GM21367 (cell line): Measurements from ENCODE around the gene ERC2.

Source experiments
- ATAC-seq: cut with Tn5 transposase; IDR thresholded peaks from one replicate; pipeline ENCODE4 v1.9.1; 2021; ENCODE audit not compliant: unreplicated experiment

ERC2 gene

DNA sequence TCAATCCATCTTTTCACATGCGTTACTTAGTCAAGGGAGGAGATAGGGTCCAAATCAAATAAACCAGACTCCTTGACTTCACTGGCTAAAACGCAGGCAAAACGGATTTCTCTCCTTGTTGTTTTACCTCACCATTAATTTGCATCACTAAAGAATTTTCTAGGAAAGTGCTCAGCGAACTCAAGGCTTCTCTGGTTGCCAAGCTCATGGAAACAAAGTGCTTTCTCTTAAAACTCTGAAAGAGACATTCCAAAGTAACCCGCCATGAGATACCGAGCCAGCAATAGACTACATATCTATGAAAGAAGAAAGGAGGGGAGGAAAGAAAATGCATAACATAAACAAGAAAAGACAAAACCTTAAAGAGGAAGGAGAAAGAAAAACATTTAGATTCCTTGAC, 769.4 kb downstream of the ERC2 start:
- ATAC-seq: no peak

DNA sequence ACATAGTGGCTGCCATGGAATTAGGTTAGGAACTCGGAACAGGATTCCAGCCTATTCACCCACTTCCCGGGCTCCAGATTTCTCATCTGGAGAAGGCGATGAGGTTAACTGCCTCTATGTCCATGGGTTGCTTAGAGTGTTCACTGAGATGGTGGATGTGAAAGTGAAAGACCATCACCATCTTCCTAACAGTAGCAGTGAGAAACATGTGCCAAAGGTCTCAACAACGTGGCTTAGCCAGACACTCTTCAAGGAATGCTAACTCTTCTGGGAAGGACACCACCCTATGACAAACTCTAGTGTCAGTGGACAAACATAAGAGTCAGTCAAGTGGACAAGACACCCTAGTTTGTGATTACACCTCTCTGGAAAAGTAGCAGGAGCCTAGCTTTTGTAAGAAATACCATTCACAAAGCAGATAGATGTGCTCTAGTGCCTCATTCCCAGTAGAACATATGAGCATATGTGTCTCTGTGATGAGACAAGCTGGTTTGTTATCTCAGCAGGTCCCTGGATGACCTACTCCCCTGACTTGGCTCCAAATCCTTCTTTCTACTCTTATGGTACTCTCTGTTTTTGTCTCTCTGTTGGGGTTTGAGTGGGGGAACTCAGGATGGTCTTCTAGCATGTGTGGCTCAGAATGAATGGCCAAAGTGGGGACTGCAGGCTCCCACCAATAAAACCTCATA, 770.9 kb downstream of the ERC2 start:
- no peak for ATAC-seq

DNA sequence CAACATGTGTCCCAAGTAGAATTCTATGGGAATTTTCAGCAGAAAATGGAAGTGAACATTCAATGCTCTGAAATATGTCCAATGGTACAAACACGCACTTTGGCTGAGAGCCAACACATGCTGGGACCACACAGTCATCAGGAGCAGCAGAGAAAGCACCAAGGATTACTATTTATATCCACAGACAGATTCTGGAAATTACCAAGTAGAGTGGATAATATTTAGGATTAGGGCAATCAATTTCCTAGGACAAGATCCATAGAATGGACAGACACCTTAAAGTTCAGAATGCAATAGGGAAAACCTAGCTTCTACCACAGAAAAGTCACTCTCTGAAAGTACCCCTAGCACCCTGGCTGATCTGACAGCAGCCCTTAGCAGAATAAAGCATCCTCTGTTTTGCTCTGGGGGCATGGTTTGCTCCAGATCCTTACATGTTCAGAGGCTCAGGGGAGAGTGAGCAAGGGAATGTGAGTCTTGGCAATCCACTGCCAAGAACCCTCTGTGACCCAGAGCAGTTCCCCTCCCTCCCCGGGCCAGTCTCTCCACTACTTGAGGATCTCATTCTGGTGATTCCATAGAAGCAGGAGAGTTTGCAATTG, 775.2 kb downstream of the ERC2 start:
- no peak for ATAC-seq

DNA sequence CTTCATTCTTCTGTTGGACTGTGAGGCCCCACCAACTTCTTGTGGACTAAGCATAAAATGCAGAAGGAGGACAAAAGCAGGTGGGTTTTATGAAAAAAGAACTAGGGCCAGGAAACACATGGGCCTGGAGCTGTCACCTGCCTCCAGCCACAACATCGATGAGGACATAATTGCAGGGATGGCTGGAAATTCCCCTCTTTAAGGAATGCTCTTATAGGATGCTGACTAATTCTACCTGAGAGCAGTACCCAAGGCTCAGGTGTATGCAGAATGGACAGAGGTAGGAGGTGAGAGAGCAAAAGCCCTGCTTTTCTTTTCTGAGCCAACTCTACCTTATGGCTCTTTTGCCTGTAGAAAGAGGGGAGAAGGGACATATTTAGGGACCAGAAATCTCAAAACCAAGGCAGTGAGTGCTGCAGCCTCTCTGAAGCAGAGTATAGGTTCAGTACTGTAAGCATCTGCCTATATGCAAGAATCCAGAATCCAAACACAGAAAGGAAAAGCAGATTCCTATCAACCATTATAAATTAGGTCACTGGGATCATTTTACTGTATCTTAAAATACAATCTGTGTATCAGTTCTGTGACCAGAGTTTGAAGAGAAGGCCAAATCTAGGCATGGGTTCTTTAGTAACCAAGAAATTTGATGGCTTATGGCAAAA, 775.8 kb downstream of the ERC2 start:
- ATAC-seq: no peak

DNA sequence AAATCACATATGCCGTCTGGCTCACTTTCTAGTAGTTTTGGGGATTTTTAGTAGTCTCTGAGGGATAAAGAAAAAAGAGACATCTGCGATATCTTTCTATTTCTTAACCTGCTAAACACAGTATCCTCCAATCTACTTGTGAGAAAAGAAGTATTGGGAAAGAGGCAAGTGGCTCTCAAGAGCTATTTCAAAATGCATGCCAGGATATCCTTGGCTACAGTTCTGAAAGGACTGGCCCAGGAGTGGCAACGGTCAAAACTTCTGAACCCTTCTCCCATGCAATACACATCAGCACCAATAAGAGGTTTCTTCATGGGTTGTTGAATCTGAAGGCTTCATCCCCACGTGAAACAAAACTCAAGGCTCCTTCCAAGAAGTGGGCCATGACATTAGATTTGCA, 777.1 kb downstream of the ERC2 start:
- ATAC-seq: no peak

DNA sequence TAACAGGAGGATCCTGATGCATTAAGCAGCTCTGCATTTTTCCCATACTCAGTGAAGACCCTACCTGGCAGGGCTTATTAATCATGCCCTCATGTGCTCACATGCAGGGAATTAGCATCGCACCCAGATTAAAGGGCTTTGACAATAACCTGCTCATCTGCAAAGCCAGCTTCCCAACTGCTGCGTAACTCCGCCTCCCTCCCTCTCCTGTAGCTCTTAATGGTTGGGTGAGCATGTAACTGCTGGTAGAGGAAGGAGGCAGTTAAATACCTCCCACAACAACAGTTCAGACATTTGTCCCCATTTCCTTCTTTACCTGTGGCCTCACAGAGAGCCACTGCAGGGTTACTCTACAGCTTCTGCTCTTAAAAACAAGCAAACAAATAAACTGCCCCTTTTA, 777.5 kb downstream of the ERC2 start:
- peak; percentile 56 for ATAC-seq

DNA sequence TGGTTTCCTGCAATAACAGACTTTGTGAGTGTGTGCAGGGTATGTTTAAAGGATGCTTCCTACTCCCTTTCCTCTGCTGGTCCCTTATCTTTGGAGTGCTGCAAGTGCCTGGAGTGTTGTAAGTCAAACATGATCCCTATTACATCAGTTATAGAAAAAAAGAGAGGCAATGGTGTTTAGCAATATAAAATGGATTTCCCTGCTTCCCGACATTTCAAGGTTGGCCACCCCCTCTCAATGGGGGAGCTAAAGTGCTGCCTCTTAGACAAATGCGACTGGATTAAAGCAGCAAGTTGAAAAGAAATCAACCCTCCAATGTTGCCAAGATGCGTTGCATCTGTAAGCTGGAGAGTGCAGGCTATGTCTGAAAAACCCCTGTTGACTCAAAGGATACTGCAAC, 778.1 kb downstream of the ERC2 start:
- no peak for ATAC-seq

DNA sequence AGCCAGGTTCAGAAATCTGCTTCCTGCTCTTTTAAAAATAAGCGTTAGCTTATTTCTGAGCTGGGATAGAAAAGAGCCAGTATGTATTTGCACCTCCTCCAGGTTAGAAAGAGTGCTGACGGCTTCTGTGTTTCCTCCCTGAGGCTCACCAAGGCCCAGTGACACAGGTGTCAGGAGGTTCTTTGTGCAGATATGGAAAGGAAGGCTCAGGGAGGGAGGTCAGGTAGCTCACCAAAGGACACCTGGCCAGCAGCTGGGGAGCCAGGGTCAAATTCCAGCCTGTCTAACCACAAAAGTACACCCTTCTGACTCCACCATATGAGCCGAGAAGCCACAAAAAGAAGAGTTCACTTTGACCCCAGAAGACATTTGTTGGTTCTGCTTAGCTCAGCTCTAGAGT, 780.1 kb downstream of the ERC2 start:
- ATAC-seq: no peak

DNA sequence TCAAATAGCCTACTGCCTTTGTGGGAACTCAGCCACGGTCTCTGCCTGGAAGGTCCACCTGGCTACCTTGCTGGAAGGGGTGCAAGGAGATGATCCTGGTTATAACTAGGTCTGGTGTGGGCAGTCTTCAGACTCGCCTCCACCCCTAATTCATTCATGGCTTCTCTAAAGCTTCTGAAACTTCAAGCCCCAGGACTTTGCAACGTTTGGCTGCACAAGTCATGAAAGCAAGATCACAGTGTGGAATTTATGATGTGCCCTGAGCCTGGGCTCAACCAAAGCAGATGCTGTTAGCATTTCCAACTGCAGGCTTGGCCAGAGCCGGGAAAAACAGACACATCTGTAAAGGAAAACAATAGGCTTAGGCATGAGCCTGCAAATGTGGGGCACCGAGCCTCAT, 780.7 kb downstream of the ERC2 start:
- ATAC-seq: no peak

DNA sequence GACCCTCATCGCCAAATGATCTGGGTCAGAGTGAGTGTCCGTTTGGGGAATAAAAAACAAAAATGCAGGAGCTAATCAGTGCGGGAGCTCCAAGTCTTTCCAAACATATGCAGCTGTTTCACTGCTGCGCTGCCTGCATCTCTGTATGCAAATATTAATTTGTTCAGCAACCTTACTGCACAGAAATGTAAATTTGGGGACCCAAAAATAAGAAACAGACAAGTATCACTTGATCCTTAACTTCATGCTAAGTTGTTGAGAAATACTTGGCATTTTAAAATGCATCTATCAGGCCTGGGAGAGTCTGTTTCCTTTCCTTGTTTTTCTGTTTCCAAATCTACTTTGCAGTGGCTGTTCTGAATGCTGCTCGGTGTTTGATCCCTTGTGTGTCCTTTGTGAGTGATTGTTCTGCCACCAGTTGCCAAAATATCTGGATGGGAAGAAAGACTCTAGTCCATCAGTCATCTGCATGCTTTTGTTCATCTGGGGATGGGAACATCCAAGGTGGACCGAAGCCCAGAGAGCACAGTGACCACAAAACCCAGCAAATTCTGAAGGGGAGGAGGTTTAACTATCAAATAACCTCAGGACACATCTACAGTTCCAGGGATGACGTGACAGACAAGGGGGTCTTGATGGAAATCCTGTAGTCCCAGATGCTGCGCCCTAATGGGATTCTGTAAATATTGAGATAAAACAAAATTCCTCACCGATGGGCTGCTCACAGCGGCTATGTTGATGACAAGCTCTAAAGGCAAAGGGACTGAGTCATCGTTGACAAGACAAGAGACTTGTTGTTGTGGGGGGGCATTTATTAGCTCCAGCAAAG, 781.6 kb downstream of the ERC2 start:
- no peak for ATAC-seq

DNA sequence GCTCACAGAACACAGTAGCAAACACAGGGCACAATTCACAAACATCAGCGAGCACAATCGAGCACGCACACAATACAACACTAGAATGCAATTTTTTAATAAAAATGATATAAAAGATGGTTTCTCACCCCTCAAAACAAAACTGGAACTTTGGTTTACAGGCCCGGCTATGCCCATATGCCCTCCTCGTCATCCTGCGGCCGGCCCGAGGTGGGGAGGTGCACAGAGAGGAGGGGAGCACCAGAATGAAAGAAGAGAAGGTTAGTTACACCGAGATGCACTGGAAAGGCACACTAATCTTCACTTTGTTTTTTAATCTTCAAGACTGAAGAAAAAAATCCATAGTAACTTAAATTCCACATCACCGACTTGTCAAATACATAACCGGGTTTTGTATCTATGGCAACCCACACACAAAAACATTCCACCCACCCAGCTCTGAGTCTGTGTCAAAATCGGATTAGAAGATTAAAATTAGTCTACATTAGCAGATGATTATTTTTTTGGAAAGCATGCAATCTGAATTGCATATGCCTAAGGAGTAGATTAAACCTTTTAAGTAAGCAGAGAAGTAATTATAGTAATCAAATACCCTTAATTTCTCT, 784.5 kb downstream of the ERC2 start:
- no peak for ATAC-seq

DNA sequence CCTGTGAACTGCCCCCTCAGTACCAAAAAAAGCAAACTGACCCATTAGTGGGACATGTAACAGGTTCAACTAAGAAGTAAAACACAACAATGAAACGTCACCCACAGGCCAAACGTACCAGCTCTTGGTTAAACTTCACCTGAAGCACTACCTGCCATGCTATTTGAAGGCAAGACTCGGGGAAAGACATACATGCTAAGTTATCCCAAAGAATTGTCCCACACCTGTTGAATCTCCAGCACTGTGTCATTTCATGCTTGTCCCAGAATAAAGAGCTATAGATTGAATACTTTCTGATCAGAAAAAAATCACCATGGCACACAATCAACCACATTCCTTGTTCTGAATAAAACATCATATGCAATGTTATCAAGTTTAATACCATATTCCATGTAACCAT, 785.8 kb downstream of the ERC2 start:
- no peak for ATAC-seq

DNA sequence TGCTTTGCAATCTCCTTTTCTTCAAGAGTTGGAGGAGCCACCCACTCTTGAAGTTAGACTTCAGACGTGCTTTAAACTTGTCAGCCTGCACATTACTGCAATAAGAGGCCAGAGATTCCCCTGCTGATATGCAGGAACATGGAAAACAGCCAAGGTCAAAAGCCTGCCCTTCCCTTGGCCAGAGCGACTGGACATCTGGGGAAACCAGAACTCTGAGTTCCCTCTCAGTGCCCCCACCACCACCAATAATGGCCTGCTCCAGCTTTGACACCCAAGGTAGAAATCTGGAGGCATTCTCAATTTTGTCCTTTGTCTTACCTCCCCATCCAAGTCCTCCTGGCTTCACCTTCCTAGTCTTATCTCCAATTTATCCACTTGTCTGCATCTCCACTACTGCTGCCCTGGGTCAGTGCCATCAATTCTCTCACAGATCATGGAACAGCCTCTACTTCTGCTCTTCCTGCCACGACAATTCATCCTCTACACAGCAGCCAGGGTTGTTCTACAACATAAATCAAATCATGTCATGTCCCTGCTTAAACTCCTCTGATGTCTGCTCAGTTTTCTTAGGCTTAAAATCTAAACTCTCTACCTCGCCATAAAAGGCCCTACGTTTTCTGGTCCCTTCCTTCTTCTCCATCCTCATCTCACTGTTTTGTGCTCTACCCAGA, 789.6 kb downstream of the ERC2 start:
- ATAC-seq: no peak

DNA sequence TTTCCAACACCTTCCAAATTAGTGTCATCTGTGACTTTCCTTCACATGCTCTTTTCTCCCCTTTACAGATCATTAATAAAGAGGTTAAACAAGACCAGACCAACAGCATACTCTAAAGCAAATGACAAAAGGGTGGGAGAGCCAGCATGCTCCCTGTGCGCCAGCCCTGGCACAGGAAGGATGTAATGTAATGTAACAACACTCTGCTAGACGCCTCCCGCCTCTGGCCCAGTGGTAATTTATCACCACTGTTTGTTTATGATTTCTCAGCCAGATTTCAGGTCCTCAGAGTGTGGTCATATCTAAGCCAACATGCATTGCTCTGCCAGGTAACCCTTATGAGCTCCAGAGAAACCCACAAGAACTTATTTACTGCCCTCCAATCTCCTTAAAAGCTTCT, 791.6 kb downstream of the ERC2 start:
- ATAC-seq: no peak

DNA sequence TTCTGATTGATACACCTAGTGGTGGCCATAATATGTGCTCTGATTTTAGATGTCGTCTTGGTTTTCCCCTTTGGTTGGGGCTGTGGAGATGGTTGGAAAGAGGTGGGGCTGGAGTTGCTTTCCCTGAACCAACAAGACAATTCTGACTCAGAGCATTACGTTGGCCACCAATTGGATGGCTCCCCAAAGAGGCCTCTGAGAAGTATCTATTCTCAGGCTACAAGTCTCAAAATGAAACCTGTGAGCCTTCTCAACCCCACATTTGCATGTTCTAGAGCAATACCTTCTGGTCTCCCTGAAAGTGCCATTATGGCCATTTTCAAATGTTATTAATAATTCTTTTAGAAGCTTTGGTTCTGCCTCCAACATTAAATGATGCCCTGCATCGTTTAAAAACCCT, 792.8 kb downstream of the ERC2 start:
- peak; percentile 98 for ATAC-seq

DNA sequence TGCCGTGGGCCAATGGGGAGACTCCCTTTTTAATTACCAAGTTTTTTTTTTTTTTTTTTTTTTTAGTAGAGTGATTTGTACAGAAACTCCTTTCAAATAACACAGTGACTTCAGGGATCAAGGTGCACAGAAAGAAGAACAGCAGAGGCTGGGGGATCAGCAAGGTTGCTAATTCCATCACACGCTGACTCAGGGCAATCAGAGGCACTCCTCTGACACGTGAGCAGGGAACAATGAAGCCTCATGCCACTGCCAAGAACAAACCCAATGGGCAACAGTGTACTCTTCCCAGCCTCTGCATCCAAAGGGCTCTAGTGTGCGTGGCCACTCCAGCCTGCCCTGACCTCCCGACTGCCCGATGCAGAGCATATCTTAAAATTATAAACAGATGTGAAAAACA, 794.5 kb downstream of the ERC2 start:
- ATAC-seq: no peak

DNA sequence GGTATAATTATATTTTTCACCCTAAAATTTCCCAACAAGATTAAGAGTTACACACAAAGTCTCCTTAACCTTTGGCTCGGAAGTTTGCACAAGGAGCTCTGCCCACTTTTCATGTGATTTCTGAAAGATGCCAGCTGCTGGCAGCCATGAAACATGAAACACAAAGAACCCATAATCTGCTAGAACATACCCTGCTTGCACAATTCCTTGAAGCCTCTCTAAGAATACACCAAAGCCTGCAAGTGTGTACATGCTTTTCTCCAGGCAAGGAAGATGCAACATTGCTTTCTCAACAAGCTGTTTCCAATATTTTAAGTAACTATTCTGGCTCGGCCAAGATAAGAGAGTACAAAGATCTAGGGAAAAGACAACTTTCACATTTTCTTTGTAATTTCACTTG, 799.1 kb downstream of the ERC2 start:
- no peak for ATAC-seq

DNA sequence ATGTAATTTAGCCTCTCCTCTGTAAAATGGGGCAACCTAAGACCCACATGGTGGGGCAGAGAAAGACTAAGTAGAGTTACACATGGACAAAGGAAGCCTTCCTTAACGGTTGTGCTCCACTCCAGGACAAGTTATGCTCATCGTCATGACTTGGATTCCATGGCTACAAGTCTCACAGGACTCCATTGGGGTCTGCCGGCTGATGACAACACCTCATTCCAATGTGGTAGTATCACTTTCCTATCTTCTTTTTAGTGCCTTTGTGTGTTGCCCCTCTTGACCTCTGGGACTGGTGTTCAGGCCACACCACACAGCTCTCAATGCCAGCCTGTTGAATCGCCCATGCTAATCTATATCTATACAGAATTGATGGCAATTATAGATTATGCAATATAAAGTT, 799.9 kb downstream of the ERC2 start:
- ATAC-seq: no peak

DNA sequence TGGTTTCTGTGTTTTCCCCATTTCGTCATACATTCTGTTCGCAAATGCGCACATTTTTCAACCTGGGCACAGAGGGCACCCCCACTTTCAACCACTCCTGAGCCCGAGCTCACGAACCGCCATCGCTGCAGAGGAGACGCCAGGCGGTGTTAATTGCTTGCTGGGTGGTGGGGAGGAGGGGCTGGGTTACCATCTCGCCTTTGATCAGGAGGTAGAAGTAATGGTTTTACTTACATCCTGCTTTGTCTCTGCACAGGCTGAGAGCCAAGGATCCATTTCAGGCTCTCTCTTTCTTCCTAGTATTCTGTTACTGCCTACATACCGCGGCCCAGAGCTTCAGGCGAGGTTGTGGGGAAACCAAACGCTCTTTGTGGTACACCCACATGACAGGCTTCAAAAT, 803.9 kb downstream of the ERC2 start:
- ATAC-seq: no peak

DNA sequence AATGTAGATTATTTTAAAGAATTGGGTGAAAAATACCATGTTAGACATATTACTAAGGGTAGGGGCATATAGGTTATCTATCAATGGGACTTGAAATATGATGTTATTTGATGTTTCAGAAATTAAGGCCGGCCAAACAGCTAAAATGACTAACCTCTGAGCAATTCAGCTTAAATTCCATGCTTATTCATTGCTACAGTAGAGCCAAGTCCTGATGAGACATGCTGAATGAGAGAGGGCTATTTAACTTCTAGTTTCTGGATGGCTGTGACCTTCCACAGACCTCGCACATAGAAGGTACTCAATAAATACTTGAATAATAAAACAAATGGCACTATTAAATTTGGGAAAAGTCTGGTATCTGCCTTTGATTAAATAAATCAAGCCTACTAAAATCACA, 805.6 kb downstream of the ERC2 start:
- no peak for ATAC-seq

DNA sequence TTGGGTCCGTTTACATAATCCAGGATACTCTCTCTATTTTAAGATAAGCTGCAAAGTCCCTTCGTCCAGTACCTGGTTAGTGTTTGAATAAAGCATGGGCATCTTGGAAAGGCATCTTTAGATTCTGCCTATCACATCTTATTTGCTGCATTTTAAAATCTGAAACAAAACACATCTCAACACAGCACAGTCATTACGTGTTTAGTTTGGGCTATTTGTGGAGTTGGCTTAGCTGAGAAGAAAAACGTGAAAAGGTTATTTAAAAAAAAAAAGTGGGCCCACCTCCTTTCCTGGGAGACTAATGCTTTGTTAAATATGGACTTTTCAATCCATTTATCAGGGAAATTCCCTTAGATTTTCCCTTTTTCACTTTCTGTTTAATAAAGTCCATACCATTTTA, 806.7 kb downstream of the ERC2 start:
- ATAC-seq: no peak
